NCI-H2029 treated with DMSO at 0.1 percent for 48 hours (cell line): ENCODE results near the gene ENOSF1.
"Not testable (repeated sequence)": the region's sequence is repeated elsewhere in the genome, so short reads cannot be mapped to it uniquely, and the experiment has no call there.

Source experiments
- DNase-seq: peaks from one replicate; lab custom pipeline; 2025; lab: John Stamatoyannopoulos, UW

The ENOSF1 gene

GRCh38 chr18:706405-706804, 6.0 kb downstream of the ENOSF1 start:
- DNase-seq: no peak

GRCh38 chr18:703213-703967, 9.0 kb downstream of the ENOSF1 start:
- no peak for DNase-seq

- no peak for DNase-seq
These were observed 14.6 kb downstream of the ENOSF1 start for GRCh38 chr18:697800-698199.

- no peak for DNase-seq
These were observed 15.4 kb downstream of the ENOSF1 start for GRCh38 chr18:697012-697411.

DNA sequence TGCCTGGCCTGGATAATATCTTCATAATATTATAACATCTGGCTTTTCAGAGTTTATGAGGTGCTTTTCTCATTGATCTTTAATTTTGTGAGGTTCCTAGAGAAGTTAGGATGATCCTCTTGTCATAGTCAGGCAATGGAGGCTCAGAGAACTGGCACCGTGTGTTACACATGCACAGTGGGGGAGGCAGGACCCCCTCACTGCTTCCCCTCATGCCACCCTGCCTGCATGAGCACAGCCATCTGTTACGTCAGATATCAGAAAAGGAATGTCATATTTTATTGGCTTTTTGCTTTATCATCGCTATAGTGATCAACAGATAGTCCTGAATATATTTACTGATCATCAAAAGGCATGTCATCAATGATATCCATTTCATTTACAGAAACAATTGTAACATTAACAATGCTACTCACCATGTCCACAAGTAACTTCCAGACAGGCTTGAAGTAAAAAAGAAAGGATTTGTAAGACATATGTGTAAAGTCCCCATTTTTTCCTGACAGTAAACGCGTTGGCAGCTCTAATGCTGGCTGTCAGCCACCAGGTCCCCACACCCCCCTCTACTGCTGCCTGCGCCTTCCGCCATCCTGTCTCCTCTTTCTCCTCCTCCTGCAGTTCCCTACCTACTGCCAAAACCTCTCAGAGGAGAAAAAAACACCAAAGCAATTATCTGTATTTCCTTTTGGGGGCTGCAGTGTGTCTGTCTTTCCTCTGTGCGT, 18.8 kb downstream of the ENOSF1 start:
- no peak for DNase-seq

DNA sequence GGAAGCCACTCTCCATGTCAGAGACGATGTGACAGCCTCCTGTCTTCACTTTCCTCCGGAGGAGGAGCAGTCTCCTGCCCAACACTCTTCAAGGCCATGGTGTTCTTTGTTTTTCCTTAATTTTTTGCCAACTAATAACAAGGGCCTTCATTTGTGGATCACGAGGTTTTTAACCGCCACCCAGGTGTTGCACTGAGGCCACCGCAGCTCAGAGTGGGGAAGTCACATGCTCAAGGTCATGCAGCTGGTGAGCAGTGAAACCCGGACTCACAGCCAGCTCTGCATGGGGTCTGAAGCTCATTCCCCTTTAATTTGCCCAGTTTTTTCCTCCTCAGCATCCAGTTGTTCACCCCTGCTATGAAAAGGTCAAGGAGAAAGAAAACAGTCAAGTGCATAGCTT, 19.6 kb downstream of the ENOSF1 start:
- DNase-seq: no peak

GRCh38 chr18:688323-688722, 24.1 kb downstream of the ENOSF1 start:
- DNase-seq: no peak

- DNase-seq: no peak
These were observed 25.9 kb downstream of the ENOSF1 start for GRCh38 chr18:686339-687111.

- no peak for DNase-seq
These were observed 27.0 kb downstream of the ENOSF1 start for GRCh38 chr18:685438-685837.

DNA sequence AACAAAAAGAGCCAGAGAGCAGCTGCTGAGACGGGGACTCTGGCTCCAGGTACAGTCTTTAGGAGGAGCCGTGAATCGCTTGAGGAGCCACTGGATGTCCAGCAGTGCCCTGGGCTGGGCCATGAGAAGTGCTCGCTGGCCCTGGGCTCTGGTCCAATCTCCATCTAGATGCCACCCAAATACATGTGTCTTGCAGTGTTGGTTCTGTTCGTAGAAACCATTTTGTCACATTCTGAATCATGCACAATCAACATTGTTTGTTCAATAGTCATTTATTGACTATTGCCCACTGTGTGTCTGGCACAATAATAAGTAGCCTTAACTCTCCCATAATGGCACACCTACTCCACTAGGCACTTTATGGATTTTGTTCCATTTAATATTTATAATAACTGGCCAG, 28.9 kb downstream of the ENOSF1 start:
- DNase-seq: no peak

- DNase-seq: no peak
These were observed 29.6 kb downstream of the ENOSF1 start for GRCh38 chr18:682833-683232.

GRCh38 chr18:682416-682815, 30.0 kb downstream of the ENOSF1 start:
- DNase-seq: not testable (repeated sequence)

GRCh38 chr18:681985-682384, 30.4 kb downstream of the ENOSF1 start:
- DNase-seq: no peak

DNA sequence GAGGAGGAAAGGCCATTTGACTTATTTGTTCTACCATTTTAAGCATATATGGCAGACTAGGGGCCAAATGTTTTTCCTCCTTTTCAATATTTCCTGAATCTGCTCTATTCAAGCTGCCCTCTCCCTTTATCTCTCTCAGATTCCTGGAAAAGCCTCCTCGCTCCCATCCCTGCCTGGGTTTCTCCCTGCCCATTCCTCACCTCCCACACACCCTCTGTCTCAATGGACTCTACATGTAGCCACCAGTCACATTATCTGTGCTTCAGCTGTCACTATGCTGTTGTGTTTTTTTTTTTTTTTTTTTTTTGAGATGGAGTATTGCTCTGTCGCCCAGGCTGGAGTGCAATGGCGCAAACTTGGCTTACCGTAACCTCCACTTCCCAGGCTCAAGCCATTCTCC, 32.0 kb downstream of the ENOSF1 start:
- DNase-seq: no peak

- no peak for DNase-seq
These were observed 32.9 kb downstream of the ENOSF1 start for GRCh38 chr18:679516-679915.

DNA sequence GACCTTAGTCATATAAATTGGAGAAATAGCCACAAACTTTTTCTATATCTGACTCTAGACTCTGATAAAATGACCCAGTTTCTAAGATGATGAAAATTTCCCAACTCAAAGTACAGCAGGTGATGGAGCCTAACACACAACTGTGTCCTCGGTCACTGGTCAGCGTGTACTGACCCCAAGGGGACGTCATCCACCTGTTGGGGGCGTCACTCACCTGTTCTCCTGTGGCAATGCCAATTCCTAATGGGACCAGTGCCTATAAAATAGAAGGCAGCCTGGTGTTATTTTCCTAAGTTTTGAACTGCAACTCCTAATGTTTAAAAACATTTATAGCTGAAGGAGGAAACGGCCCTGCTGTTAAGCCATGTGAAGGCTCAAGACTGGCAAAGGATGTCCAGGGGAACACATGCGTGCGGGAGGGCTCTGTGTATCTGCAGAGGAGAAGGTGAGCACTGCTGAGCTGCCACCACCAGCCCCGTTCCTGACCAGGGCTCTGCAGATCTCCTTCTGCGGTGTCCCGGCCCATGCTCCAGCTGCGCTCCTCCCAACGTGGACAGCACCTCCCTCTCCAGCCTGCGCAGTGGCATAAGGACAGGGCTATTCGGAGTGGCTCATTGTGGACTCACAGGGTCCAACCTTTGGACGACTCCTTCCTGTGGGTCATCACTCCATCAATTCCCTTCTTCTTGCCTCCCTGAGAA, 33.8 kb downstream of the ENOSF1 start:
- no peak for DNase-seq

- no peak for DNase-seq
These were observed 34.5 kb downstream of the ENOSF1 start for GRCh38 chr18:677951-678381.

GRCh38 chr18:677145-677544, 35.3 kb downstream of the ENOSF1 start:
- no peak for DNase-seq

- DNase-seq: no peak
These were observed 35.7 kb downstream of the ENOSF1 start for GRCh38 chr18:676736-677135.

- DNase-seq: no peak
These were observed 36.4 kb downstream of the ENOSF1 start for GRCh38 chr18:676069-676468.

DNA sequence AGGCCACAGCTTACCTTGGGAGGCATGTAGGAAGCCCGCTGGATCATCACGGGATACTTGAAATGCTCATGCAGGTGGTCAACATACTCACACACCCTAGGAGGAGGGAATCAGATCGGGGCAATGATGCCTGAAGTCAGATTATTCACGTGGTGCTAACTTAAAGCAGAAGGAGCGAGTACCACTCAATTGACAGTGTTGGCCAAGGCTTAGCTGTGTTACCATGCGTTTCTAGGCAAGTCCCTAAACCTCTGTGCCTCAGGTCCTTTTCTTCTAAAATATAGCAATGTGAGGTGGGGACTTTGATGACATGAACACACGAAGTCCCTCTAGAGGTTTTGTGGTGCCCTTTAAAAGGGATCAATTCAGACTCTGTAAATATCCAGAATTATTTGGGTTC, 37.1 kb downstream of the ENOSF1 start:
- no peak for DNase-seq

DNA sequence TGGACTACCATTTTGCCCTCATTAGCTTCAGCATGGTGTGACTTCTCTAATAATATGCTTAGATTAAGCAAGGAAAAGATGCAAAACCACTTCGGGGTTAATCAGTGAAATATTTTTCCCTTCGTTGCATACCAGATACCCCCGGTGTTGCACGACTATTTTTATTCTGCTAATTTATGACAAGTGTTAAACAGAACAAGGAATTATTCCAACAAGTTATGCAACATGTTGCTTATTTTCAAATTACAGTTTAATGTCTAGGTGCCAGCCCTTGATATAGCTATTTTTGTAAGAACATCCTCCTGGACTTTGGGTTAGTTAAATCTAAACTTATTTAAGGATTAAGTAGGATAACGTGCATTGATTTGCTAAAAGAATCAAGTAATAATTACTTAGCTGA, 38.7 kb downstream of the ENOSF1 start:
- DNase-seq: no peak
